Testis (tissue), 2 donors: Measurements from ENCODE around the gene FOXP4.

ENCODE experiments used
- POLR2A ChIP-seq: fragments of 450-650 bp; IDR thresholded peaks from one replicate; pipeline ENCODE4 v1.6.1; 2017; ENCODE audit warnings: antibody characterized with exemption, mild to moderate bottlenecking, moderate library complexity
- TF ChIP-seq, protein P1 (sequence below), 3 experiments: fragments of 450-650 bp in 2 of 3; fragments of 200-600 bp in 1 of 3; sonication (generic) in 1 of 3; IDR thresholded peaks; one replicate each; pipeline ENCODE4 v1.5.1; 2016 to 2019; ENCODE audit warnings: antibody characterized with exemption in 3 of 3, mild to moderate bottlenecking in 2 of 3, moderate library complexity in 1 of 3

DNA sequence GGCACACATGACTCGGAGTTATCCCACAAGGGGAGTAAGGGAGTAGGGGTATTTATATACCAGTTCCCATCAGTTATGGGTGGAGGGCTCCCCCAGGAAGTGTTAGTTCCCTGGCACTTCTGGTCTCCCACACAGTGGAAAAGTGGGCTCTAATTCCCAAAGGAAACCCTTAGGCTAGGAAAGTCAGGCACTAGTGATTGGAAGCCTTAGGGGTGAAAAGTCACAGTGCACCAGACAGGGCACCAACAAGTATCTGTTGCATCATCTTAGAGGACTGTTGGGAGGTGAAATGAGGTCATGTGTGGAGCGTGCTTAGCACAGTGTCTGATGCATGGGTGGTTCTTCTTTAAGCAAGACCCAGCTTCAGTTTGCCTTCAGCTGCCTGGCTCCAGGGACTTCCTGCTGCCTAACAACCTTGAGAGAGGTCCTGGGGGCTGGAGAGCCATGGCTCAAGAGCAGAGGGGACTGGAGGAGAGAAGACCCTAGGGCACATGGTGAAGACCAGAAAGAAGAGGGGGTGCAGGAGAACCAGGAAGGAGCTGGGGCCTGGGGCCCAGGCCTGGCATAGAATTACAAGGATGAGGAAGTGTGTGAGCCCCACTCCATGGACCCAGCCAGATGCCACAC, 7.5 kb upstream of the FOXP4 start:
- no peak for TF ChIP-seq POLR2A
- TF ChIP-seq, protein P1, sequence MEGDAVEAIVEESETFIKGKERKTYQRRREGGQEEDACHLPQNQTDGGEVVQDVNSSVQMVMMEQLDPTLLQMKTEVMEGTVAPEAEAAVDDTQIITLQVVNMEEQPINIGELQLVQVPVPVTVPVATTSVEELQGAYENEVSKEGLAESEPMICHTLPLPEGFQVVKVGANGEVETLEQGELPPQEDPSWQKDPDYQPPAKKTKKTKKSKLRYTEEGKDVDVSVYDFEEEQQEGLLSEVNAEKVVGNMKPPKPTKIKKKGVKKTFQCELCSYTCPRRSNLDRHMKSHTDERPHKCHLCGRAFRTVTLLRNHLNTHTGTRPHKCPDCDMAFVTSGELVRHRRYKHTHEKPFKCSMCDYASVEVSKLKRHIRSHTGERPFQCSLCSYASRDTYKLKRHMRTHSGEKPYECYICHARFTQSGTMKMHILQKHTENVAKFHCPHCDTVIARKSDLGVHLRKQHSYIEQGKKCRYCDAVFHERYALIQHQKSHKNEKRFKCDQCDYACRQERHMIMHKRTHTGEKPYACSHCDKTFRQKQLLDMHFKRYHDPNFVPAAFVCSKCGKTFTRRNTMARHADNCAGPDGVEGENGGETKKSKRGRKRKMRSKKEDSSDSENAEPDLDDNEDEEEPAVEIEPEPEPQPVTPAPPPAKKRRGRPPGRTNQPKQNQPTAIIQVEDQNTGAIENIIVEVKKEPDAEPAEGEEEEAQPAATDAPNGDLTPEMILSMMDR (IDR thresholded peaks at IDR 0.05): no peak
